Measurements from ENCODE around the gene GPRC5D.

The GPRC5D gene

GRCh38 chr12:12945591-12945990 lies 6.4 kb downstream of the GPRC5D start:
- no peaks in the 10 kb centered on the region for H3K36me3 ChIP-seq (ENCODE audit: insufficient read depth, low read length)
- no peak overlapping the region for H2AFZ ChIP-seq (ENCODE audit: low read length)
- no peaks in the 10 kb centered on the region for H3K9me3 ChIP-seq (ENCODE audit: low read length)
- no peaks in the 10 kb centered on the region for H3K9me2 ChIP-seq (ENCODE audit: low read depth, low read length)
- no peaks in the 10 kb centered on the region for H4K20me1 ChIP-seq (ENCODE audit: insufficient read depth, low read length)
- no peak for TF ChIP-seq CTCF (IDR thresholded peaks at IDR 0.05; ENCODE audit: low read length)
- no peak for TF ChIP-seq EZH2 (IDR thresholded peaks at IDR 0.05; ENCODE audit: borderline replicate concordance, low read length)
- H3F3A ChIP-seq (ENCODE audit: insufficient read depth, low read length), result no peaks in the 10 kb centered on the region
- H3K27ac ChIP-seq (ENCODE audit: low read depth, low read length, poor library complexity, severe bottlenecking), result no peak overlapping the region
- H3K4me3 ChIP-seq (ENCODE audit: low read depth, low read length, poor library complexity, severe bottlenecking), result no peak overlapping the region
- no peaks in the 10 kb centered on the region for H3K27me3 ChIP-seq (ENCODE audit: insufficient read depth, low read length)
- no peaks in the 10 kb centered on the region for H3K4me1 ChIP-seq (ENCODE audit: insufficient read depth, low read length, severe bottlenecking)
- H3K79me2 ChIP-seq (ENCODE audit: insufficient read depth, low read length), result no peaks in the 10 kb centered on the region
- H3K4me2 ChIP-seq (ENCODE audit: low read length), result no peak overlapping the region
- no peak overlapping the region for H3K9ac ChIP-seq (ENCODE audit: low read length)

- H3K27ac ChIP-seq (ENCODE audit: low read depth, low read length, poor library complexity, severe bottlenecking), result no peak overlapping the region
- no peaks in the 10 kb centered on the region for H3F3A ChIP-seq (ENCODE audit: insufficient read depth, low read length)
- no peak overlapping the region for H3K4me3 ChIP-seq (ENCODE audit: low read depth, low read length, poor library complexity, severe bottlenecking)
- H3K9me2 ChIP-seq (ENCODE audit: low read depth, low read length), result no peaks in the 10 kb centered on the region
- H3K4me2 ChIP-seq (ENCODE audit: low read length), result no peak overlapping the region
- H3K9me3 ChIP-seq (ENCODE audit: low read length), result no peaks in the 10 kb centered on the region
- H2AFZ ChIP-seq (ENCODE audit: low read length), result no peak overlapping the region
- H3K79me2 ChIP-seq (ENCODE audit: insufficient read depth, low read length), result no peaks in the 10 kb centered on the region
- H3K27me3 ChIP-seq (ENCODE audit: insufficient read depth, low read length), result 0 out of 2 replicates have a peak, but pooled peaks cover under 1% of the 10 kb centered on the region
- no peaks in the 10 kb centered on the region for H3K36me3 ChIP-seq (ENCODE audit: insufficient read depth, low read length)
- H3K9ac ChIP-seq (ENCODE audit: low read length), result no peak overlapping the region
- no peaks in the 10 kb centered on the region for H3K4me1 ChIP-seq (ENCODE audit: insufficient read depth, low read length, severe bottlenecking)
- no peaks in the 10 kb centered on the region for H4K20me1 ChIP-seq (ENCODE audit: insufficient read depth, low read length)
- no peak for TF ChIP-seq CTCF (IDR thresholded peaks at IDR 0.05; ENCODE audit: low read length)
- no peak for TF ChIP-seq EZH2 (IDR thresholded peaks at IDR 0.05; ENCODE audit: borderline replicate concordance, low read length)
Measured at GRCh38 chr12:12943586-12944260, 8.2 kb downstream of the GPRC5D start.

GRCh38 chr12:12941450-12942350 lies 10.3 kb downstream of the GPRC5D start:
- Histone ChIP-seq H3K36me3 (ENCODE audit: insufficient read depth, low read length) (no peaks in the 10 kb centered on the region), H3K4me1 (ENCODE audit: insufficient read depth, low read length, severe bottlenecking) (no peaks in the 10 kb centered on the region), H3K4me3 (ENCODE audit: low read depth, low read length, poor library complexity, severe bottlenecking) (no peak overlapping the region), H3K4me2 (ENCODE audit: low read length) (no peak overlapping the region), H3K27ac (ENCODE audit: low read depth, low read length, poor library complexity, severe bottlenecking) (no peak overlapping the region), H3K27me3 (ENCODE audit: insufficient read depth, low read length) (0 out of 2 replicates have a peak, but pooled peaks cover 3% of the 10 kb centered on the region), H3K9me3 (ENCODE audit: low read length) (no peaks in the 10 kb centered on the region), H3K79me2 (ENCODE audit: insufficient read depth, low read length) (no peaks in the 10 kb centered on the region), H4K20me1 (ENCODE audit: insufficient read depth, low read length) (no peaks in the 10 kb centered on the region), H3K9ac (ENCODE audit: low read length) (no peak overlapping the region), H3K9me2 (ENCODE audit: low read depth, low read length) (no peaks in the 10 kb centered on the region), H2AFZ (ENCODE audit: low read length) (no peak overlapping the region), H3F3A (ENCODE audit: insufficient read depth, low read length) (no peaks in the 10 kb centered on the region)
- TF ChIP-seq CTCF (IDR thresholded peaks at IDR 0.05; ENCODE audit: low read length), result no peak
- TF ChIP-seq EZH2 (IDR thresholded peaks at IDR 0.05; ENCODE audit: borderline replicate concordance, low read length), result no peak
